Esophagus squamous epithelium (tissue), 4 donors: ENCODE results near the gene THSD8.

ENCODE experiments used
- POLR2A ChIP-seq, 4 donors: fragments of 450-650 bp; IDR thresholded peaks; one replicate each; pipeline ENCODE4 v1.6.1; 2017; ENCODE audit warnings: antibody characterized with exemption in 4 of 4, mild to moderate bottlenecking in 4 of 4, moderate library complexity in 3 of 4
- TF ChIP-seq, protein P1 (sequence below), 6 experiments: fragments of 450-650 bp in 4 of 6; fragments of 200-600 bp in 2 of 6; sonication (generic) in 2 of 6; IDR thresholded peaks; one replicate each; pipeline ENCODE4 v1.5.1; 2016 to 2019; ENCODE audit warnings: antibody characterized with exemption in 6 of 6, mild to moderate bottlenecking in 4 of 6, moderate library complexity in 4 of 6

DNA sequence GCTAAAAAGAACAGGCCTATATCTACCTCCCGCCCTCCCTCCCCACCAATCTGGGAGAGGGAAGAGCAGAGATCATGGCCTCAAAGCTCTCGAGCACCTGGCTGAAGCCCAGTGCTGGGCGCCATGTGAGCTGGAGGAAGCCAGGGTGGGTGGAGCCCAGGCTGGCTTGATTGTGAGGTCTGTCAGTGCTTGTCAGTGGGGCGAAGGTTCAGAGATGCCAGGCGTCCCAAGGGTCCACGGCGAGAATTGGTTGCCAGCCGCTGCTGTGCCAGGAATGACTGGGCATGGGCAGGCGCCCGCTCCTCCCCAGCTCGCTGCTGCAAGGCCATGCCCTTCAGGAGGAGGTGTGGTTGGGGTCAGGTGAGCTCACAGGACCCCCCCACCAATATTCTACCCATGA, 38.8 kb upstream of the THSD8 start:
- TF ChIP-seq, protein P1, sequence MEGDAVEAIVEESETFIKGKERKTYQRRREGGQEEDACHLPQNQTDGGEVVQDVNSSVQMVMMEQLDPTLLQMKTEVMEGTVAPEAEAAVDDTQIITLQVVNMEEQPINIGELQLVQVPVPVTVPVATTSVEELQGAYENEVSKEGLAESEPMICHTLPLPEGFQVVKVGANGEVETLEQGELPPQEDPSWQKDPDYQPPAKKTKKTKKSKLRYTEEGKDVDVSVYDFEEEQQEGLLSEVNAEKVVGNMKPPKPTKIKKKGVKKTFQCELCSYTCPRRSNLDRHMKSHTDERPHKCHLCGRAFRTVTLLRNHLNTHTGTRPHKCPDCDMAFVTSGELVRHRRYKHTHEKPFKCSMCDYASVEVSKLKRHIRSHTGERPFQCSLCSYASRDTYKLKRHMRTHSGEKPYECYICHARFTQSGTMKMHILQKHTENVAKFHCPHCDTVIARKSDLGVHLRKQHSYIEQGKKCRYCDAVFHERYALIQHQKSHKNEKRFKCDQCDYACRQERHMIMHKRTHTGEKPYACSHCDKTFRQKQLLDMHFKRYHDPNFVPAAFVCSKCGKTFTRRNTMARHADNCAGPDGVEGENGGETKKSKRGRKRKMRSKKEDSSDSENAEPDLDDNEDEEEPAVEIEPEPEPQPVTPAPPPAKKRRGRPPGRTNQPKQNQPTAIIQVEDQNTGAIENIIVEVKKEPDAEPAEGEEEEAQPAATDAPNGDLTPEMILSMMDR (IDR thresholded peaks at IDR 0.05): no peak
- no peak for TF ChIP-seq POLR2A (IDR thresholded peaks at IDR 0.05)
